ENCODE measurements around the gene RAB25.

RAB25 gene

DNA sequence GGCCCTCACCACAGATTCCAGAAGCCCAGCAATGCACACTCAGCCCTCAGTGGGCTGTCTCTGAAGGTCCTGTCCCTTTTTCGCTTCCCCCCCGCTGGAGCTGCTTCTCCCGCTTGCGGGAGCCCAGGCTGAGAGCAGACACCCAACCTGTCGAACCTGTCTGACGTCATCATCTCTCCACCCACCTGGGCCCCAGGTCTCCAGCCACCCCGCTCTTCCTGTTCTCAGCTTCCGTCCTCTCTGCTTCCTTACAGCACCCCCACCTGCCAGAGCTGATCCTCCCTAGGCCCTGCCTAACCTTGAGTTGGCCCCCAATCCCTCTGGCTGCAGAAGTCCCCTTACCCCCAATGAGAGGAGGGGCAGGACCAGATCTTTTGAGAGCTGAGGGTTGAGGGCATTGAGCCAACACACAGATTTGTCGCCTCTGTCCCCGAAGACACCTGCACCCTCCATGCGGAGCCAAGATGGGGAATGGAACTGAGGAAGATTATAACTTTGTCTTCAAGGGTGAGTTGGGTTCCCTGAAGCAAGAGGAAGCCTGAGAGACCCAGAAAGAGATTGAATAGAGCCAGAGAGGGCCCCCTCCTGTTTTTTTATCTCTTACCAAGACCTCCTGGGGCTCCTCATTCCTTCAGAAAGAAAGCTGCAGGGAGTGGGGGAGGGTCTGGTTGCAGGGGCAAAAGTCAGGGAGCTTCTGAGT is at the start of gene RAB25:
TSS of gene RAB25 (plus strand) at position 224 of the 700 bp plus-strand sequence. CDS start at position 465, 241 bp downstream.
- no peak for DNase-seq (ENCODE audit: low read depth)
- no peak within 1 kb of the TSS for H3K4me3 ChIP-seq (replicated peaks; ENCODE audit: low read depth, low read length)
- TF ChIP-seq, protein P1, sequence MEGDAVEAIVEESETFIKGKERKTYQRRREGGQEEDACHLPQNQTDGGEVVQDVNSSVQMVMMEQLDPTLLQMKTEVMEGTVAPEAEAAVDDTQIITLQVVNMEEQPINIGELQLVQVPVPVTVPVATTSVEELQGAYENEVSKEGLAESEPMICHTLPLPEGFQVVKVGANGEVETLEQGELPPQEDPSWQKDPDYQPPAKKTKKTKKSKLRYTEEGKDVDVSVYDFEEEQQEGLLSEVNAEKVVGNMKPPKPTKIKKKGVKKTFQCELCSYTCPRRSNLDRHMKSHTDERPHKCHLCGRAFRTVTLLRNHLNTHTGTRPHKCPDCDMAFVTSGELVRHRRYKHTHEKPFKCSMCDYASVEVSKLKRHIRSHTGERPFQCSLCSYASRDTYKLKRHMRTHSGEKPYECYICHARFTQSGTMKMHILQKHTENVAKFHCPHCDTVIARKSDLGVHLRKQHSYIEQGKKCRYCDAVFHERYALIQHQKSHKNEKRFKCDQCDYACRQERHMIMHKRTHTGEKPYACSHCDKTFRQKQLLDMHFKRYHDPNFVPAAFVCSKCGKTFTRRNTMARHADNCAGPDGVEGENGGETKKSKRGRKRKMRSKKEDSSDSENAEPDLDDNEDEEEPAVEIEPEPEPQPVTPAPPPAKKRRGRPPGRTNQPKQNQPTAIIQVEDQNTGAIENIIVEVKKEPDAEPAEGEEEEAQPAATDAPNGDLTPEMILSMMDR (IDR thresholded peaks at IDR 0.05; ENCODE audit: low read length, missing control alignments), result no peak

DNA sequence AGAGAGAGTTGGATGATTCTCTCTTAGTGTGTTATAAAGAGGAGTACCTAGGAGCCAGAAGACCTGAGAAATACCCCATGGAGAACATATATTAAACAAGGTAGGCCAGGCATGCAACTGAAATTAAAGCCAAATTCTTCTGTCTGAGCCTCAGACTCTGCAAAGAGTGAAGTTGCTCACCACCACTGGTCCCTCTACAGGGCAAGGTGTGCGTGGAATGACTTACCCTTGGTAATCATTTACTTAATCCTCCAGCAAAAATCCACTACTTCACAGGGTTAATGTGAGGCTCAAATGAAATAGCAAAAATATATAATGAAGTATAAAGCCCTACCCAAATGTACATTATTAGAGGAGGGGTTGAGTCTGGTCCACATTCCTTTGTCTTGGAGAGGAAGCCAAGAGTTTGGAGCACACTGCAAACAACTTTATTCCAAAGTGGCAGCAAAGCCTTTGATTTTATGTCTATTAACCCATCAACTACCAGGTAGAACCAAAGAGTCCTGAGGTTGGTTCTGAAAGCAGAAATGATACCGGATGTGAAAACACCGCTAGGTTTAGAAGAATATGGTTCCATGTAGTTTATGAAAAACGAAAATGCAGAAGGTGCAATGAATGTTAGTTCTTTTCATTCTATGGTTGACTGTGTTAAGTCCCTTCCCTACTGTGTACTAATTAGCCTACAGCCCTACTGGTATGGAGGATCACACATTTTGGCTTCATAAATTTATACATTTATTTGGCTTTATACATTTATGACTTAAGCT is 48.7 kb upstream of the RAB25 start:
- no peak for DNase-seq (ENCODE audit: low read depth)
- TF ChIP-seq, protein P1 (IDR thresholded peaks at IDR 0.05; ENCODE audit: low read length, missing control alignments), result no peak
- no peak overlapping the region for H3K4me3 ChIP-seq (replicated peaks; ENCODE audit: low read depth, low read length)

DNA sequence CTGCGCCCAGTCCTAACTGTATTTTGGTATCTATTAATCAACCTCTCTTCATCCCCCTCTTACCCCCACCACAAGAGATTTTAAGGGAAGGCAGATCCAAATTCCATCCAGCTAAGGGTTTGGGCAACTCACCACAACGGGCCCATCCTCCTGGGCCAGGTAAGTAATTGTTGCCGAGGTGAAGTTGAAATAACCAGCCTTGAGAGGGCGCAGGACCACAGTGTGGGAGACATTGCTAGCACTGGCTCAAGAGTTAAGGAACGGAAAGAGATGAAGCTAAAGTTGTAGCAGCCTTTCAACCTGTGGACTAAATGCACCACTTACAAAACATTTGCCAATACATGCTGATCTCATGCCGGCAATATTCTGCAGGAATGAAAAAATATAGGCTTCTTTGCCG is 46.1 kb upstream of the RAB25 start:
- TF ChIP-seq, protein P1 (IDR thresholded peaks at IDR 0.05; ENCODE audit: low read length, missing control alignments), result no peak
- no peak overlapping the region for H3K4me3 ChIP-seq (replicated peaks; ENCODE audit: low read depth, low read length)
- no peak for DNase-seq (ENCODE audit: low read depth)

DNA sequence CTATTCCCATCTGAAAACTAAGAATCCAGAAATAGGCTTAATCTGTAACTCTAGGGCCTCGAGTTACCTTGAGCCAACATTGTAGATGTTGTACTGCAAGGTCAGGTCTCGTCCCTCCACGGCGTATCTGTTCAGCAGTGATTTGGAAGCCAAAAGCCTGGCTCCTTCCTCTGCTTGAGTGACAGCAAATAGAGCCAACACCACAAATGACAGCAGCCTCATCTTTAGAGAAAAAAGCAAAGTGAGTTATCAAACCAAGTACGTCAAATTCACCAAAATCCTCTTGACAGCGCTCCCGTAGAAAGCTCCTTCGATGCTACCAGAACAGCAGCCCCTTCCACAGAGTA is 41.0 kb upstream of the RAB25 start:
- TF ChIP-seq, protein P1 (IDR thresholded peaks at IDR 0.05; ENCODE audit: low read length, missing control alignments), result no peak
- no peak for DNase-seq (ENCODE audit: low read depth)
- H3K4me3 ChIP-seq (replicated peaks; ENCODE audit: low read depth, low read length), result peak overlapping the region; percentile 70

DNA sequence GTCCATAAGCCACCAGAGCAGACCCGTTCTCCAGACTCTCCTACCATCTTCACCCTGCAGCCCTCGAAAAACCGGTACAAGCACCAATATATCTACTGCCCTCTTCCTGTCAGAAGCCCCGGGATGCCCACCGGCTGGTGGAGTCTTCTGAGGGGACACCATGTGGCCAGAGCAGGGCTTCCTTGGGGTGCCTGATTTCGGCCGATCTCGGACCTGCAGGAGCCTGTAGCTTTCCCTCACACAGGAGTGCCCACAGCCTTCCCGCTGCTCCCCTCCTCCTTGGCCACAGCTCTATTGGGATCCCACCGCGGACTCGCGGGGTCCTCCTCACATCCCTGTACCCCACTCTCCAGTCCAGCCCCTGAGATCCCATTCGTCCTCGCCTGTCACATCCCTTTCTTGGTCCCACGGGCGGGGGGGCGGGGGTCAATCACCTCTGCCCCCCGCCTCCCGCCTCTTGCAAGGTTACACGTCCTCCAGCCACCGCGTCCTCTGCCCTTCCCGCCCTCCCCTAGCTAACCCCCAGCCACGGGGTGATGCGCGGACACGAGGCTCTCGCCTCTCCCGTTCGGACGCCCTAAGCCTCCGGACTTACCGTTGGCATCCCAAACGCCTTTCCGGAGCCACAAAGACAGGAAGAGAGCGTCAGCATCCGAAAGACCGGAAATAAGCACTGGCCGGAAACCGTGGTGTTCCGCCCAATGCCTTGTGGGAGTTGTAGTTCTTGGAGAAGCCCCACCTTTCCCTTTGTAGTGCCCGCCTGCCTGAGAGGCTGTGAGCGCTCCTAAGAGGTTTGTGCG is 40.5 kb upstream of the RAB25 start, which contains the start of gene SSR2:
TSS of gene SSR2 (minus strand) at position 659 of the 800 bp plus-strand sequence. CDS start 784 bp downstream, outside the sequence.
- TF ChIP-seq, protein P1 (IDR thresholded peaks at IDR 0.05; ENCODE audit: low read length, missing control alignments), result no peak

DNA sequence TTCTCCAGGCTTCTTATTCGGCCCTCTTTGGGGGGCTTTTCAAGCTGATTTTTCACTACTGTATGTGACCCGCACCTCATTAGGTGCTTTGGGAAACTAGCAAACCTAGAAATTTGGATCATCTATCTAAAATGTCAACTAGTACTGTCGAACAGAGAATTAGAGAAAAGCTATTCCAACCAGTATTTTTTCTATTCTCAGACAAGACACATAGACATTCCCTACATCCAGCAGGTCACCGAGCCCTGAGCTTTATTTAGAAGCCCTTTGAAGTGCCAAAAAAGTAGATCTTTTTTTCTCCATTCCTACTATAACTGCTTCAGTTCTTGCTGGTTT is 39.9 kb upstream of the RAB25 start:
- TF ChIP-seq, protein P1 (IDR thresholded peaks at IDR 0.05; ENCODE audit: low read length, missing control alignments), result no peak
- no peak for DNase-seq (ENCODE audit: low read depth)
- peak overlapping the region; percentile 70 for H3K4me3 ChIP-seq (replicated peaks; ENCODE audit: low read depth, low read length)

More for the DNA sequence above, 40.5 kb upstream of the RAB25 start, which contains the start of gene SSR2:
- DNase-seq (ENCODE audit: low read depth), result peak; percentile 94
- peak within 1 kb of the TSS; percentile 70 for H3K4me3 ChIP-seq (replicated peaks; ENCODE audit: low read depth, low read length)

Measured in fibroblast of pulmonary artery (primary cell).